OCI-LY7 (cell line): Measurements from ENCODE around the gene OXLD1.

Source experiments
- CTCF ChIP-seq: fragments of 200-600 bp; sonication (generic); conservative IDR thresholded peaks from 2 replicates; pipeline ENCODE4 v1.5.1; 2014; ENCODE audit warnings: mild to moderate bottlenecking, antibody characterized with exemption, low read length, moderate library complexity, mixed read lengths
- EZH2phosphoT487 ChIP-seq: fragments of 200-600 bp; sonication (generic); IDR thresholded peaks from 2 replicates; pipeline ENCODE4 v1.6.1; 2018; ENCODE audit warnings: low read depth, borderline replicate concordance, mild to moderate bottlenecking, mixed run types, antibody characterized with exemption, low read length, moderate library complexity, mixed read lengths

GRCh38 chr17:81644976-81645952 is 21.1 kb downstream of the OXLD1 start:
- no peak for TF ChIP-seq CTCF
- TF ChIP-seq EZH2phosphoT487: no peak
